Heart right ventricle (tissue), 16 donors: ENCODE data around the gene IL20. TPM values are rescaled to one million over a fixed set of nuclear protein-coding genes. Genes with fewer than 3 reads are reported as not detected.
A peak's percentile ranks its signal among the peaks of the same experiment; 100 is the strongest.

Source experiments
- ATAC-seq, 8 donors: fragments of 200-7000 bp; cut with Tn5 transposase; one replicate each; pipeline ENCODE4 v1.9.1; 2020; ENCODE audit warnings: mild to moderate bottlenecking in 8 of 8, moderate library complexity in 8 of 8, moderate number of reproducible peaks in 1 of 8
- DNase-seq, 2 donors: peaks; one replicate each; pipeline ENCODE4 v3.0.0-alpha.2; 2020
- H3K27ac ChIP-seq, 10 donors: fragments of 200-600 bp; sonication (generic) in 2 of 10; one replicate each; pipeline versions ENCODE4 v1.5.0 to v1.8.0; 2020 to 2022; ENCODE audit warnings: mild to moderate bottlenecking in 3 of 10
- H3K27me3 ChIP-seq, 7 donors: fragments of 200-600 bp; one replicate each; pipeline ENCODE4 v1.8.0; 2021 to 2022; ENCODE audit warnings: mild to moderate bottlenecking in 2 of 7
- H3K36me3 ChIP-seq, 9 donors: fragments of 200-600 bp; sonication (generic) in 1 of 9; one replicate each; pipeline versions ENCODE4 v1.5.0 to v1.8.0; 2020 to 2022; ENCODE audit warnings: mild to moderate bottlenecking in 2 of 9
- H3K4me1 ChIP-seq, 9 donors: fragments of 200-600 bp; sonication (generic) in 1 of 9; one replicate each; pipeline versions ENCODE4 v1.5.0 to v1.8.0; 2020 to 2022; ENCODE audit warnings: mild to moderate bottlenecking in 4 of 9
- H3K4me3 ChIP-seq, 10 donors: fragments of 200-600 bp; sonication (generic) in 2 of 10; one replicate each; pipeline versions ENCODE4 v1.5.0 to v1.8.0; 2020 to 2022; ENCODE audit warnings: mild to moderate bottlenecking in 7 of 10, moderate library complexity in 2 of 10
- H3K9me3 ChIP-seq, 11 donors: fragments of 200-600 bp in 10 of 11; sonication (generic) in 2 of 11; one replicate each; pipeline versions ENCODE4 v1.5.0 to v1.8.0; 2013 to 2022; ENCODE audit warnings: mild to moderate bottlenecking in 2 of 11, control low read depth in 1 of 11, moderate library complexity in 1 of 11
- WGBS, 2 donors: extraction: QIAGEN DNeasy Blood & Tissue Kit; methylation state at CpG; one replicate each; pipeline ENCODE4 v1.1.7; 2013; ENCODE audit warnings: inconsistent platforms in 1 of 2; 5-methylcytosine and 5-hydroxymethylcytosine counted together
- intact Hi-C, 10 donors: fragments of 100-400 bp; cut with DNase I; formaldehyde crosslinking; loops; one replicate each; pipeline versions ENCODE4 v1.11.1 to v1.14.2; 2022
- polyA plus RNA-seq, 2 donors: library from polyadenylated mRNA; stranded (reverse); fragments of 200-250 nt; gene quantifications; one replicate each; pipeline ENCODE4 v1.2.3, GENCODE V29; 2013
- total RNA-seq, 10 donors: library from RNA; stranded (reverse); fragmentation: NEBNext Ultra II Directional in 3 of 10; extraction: Animal tissue kit (Norgen Biotek cat#: 25700) in 3 of 10; gene quantifications; one replicate each; pipeline versions ENCODE4 v1.2.1 to v1.2.4, GENCODE V29; 2021 to 2023
- TF ChIP-seq, protein P1 (sequence below), 9 donors: fragments of 200-600 bp; sonication (generic) in 2 of 9; IDR thresholded peaks; one replicate each; pipeline versions ENCODE4 v1.5.0 to v1.8.0; 2021 to 2022; ENCODE audit warnings: antibody characterized with exemption in 9 of 9, mild to moderate bottlenecking in 5 of 9, moderate library complexity in 1 of 9
- donor health status: Arrhythmogenic right ventricular cardiomyopathy.
- donor health status: ischemic (EF 13 %, LVEDD 7.1; RV severe dilation, severe dysfunction).
- donor health status: healthy with polysubstance abuse.
- donor health status: DM: no; HTN: yes; CAD: no.
- donor health status: DM: no; HTN: no; CAD: no.
- donor health status: ischemic (EF 25% LVEDD 6.9; RV normal size, moderate dysfunction).
- donor health status: ischemic (EF 25% LVEDD 5.7; RV mildly dilated, moderate dysfunction).
- donor health status: healthy.
- donor health status: DM: yes; HTN: yes; CAD: no.
- donor health status: Ischemic cardiomyopathy.
- donor health status: ischemic (EF 35%, LVEDD 5.7; RV mildly dilated, moderate dysfunction).
- donor health status: nonischemic (EF 11% LVEDD 7.7; RV severe dilation, severe dysfunction).
- donor health status: DM: yes; HTN: yes; CAD: no.
- donor health status: PGD.
- donor health status: ischemic (EF 29% LVEDD 5.4; RV normal size, mild dysfunction).
- donor health status: nonischemic (EF 23%, LVEDD 6.1; RV moderate dilation, normal function).

The IL20 gene
- total and polyA plus RNA-seq, 12 donors = not detected

DNA sequence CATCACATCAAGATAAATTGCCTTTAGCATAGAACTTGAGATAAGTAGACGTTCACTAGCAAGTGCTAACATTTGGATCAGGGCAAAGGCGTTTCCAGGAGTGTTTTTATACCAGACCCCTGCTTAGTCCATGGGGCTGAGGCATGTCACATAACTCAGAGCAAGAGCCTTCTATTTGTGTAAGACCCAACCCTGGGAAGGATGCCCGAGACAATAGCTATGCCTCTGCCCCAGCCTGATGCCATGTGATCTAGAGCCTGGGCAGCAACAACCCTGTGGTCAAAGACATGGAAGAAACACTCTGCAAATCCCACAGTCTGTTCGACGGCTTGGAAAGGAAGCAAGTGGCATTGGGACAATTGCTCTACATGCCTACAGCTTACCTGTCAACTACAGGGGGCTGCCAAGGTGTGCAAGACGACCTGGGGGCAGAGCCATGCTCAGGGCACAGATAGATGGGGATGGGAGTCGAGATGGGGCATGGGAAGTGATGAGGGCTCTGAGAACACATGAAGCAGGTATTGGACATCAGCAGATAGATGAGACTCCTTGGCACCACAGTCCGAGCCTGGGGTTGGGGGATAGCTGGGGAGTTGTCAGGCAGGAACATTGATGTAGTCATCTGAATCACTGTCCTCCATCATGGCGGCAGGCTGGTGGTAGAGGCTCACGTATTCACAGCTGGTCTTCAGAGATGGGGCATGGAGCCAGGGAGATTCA is 39.2 kb downstream of the IL20 start:
- peak overlapping the region in 4 of 10 donors; percentile 11 to 59 (median 32) for H3K27ac ChIP-seq
- H3K27me3 ChIP-seq = peaks cover 0 to 25% (median 7%) of the 10 kb centered on the region in 7 donors
- peaks cover 0 to 5% (median 0%) of the 10 kb centered on the region in 9 donors for H3K36me3 ChIP-seq
- WGBS, 2 donors = 70 to 82% methylated on average over 10 of the region's 10 CpGs
- TF ChIP-seq, protein P1, sequence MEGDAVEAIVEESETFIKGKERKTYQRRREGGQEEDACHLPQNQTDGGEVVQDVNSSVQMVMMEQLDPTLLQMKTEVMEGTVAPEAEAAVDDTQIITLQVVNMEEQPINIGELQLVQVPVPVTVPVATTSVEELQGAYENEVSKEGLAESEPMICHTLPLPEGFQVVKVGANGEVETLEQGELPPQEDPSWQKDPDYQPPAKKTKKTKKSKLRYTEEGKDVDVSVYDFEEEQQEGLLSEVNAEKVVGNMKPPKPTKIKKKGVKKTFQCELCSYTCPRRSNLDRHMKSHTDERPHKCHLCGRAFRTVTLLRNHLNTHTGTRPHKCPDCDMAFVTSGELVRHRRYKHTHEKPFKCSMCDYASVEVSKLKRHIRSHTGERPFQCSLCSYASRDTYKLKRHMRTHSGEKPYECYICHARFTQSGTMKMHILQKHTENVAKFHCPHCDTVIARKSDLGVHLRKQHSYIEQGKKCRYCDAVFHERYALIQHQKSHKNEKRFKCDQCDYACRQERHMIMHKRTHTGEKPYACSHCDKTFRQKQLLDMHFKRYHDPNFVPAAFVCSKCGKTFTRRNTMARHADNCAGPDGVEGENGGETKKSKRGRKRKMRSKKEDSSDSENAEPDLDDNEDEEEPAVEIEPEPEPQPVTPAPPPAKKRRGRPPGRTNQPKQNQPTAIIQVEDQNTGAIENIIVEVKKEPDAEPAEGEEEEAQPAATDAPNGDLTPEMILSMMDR (IDR thresholded peaks at IDR 0.05) = no peak
- DNase-seq (no peak), ATAC-seq (peak in 6 of 8 donors; percentile 44 to 81 (median 64))
- H3K4me1 ChIP-seq = peaks cover 4 to 23% (median 11%) of the 10 kb centered on the region in 9 donors
- H3K9me3 ChIP-seq = no peaks in the 10 kb centered on the region
- intact Hi-C loops = loop anchor here in 1 of 10 donors (10.0 kb wide), 1 partner anchor 410 kb away; no protein-coding TSS in a partner anchor
- no peak overlapping the region for H3K4me3 ChIP-seq

DNA sequence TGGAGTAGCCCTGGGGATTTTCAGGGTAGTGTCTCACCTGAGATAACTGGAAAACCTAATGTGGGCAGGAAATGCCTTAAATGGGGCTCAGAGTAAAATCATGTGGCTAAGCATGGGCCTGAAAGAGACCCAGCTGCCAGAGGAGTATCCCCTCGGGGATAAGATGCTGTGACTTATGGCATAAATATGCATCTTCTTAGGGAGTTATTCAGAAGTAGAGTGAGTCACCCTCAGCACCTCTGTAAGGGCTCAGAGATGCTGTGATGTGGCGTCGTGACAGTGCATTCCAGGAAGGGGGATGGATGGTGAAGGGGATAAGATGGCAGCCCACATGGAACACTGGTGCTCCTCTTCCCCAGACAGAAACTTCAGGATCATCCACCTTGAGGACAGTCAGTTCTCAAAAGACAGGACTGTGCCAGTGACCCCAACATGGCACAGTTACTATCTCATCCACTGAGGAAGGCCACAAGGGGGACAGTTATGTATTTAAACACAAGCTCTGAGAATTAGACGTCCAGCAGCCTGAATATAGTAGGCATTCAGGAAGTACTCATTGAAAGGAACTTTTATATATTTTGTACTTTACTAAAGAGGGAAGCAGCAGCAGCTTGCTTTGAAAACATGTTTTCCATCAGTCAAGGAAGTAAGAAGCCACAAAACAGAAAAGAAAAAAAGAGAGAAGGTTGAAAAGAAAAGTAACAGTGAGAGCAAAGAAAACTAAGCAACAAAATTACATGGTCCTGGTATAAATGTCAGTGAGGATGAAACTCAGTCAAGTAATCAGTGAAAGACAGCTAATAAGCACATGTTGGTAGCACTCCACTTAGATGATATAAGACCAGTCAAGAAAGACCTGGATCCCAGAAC is 40.1 kb downstream of the IL20 start:
- 74 to 84% methylated on average over 4 of the region's 4 CpGs for WGBS, 2 donors
- ATAC-seq (no peak), DNase-seq (no peak)
- no peaks in the 10 kb centered on the region for H3K9me3 ChIP-seq
- H3K36me3 ChIP-seq = peaks cover 0 to 5% (median 0%) of the 10 kb centered on the region in 9 donors
- TF ChIP-seq, protein P1 (IDR thresholded peaks at IDR 0.05) = no peak
- intact Hi-C loops = loop anchor here in 1 of 10 donors (10.0 kb wide), 1 partner anchor 411 kb away; no protein-coding TSS in a partner anchor
- no peak overlapping the region for H3K27ac ChIP-seq
- no peak overlapping the region for H3K4me3 ChIP-seq
- H3K4me1 ChIP-seq = peaks cover 4 to 30% (median 14%) of the 10 kb centered on the region in 9 donors
- peaks cover 0 to 35% (median 12%) of the 10 kb centered on the region in 7 donors for H3K27me3 ChIP-seq

DNA sequence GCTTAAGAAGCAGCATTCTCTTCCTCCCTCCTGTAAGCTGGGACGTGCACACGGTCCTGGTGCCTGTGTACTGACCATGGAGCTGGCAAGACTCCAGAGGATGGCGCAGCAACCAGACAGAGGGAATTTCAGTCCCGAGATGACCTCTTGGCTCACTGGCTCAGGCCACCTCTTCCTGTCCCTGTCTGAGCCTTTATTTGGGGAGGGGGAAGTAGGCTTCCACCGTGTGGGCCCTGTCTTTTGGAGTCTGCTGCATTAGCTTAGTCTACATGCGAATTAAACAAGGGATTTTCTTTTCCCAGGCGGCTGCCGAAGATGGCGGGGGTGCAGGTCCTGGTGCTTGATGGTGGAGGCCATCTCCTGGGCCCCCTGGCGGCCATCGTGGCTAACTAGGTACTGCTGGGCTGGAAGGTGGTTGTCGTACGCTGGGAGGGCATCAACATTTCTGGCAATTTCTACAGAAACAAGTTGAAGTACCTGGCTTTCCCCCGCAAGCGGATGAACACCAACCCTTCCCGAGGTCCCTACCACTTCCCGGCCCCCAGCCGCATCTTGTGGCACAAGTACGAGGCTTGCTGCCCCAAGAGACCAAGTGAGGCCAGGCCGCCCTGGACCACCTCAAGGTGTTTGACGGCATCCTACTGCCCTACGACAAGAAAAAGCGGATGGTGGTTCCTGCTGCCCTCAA is 42.0 kb downstream of the IL20 start:
- peaks cover 4 to 35% (median 14%) of the 10 kb centered on the region in 9 donors for H3K4me1 ChIP-seq
- no peak overlapping the region for H3K27ac ChIP-seq
- TF ChIP-seq, protein P1 (IDR thresholded peaks at IDR 0.05) = peak in 2 of 9 donors; percentile 11 to 23
- H3K36me3 ChIP-seq = peaks cover 0 to 5% (median 0%) of the 10 kb centered on the region in 9 donors
- DNase-seq (no peak), ATAC-seq (no peak)
- intact Hi-C loops = loop anchor here in 1 of 10 donors (10.0 kb wide), 1 partner anchor 413 kb away; no protein-coding TSS in a partner anchor
- H3K27me3 ChIP-seq = peaks cover 0 to 37% (median 12%) of the 10 kb centered on the region in 7 donors
- WGBS, 2 donors = 80 to 81% methylated on average over 23 of the region's 23 CpGs
- no peaks in the 10 kb centered on the region for H3K9me3 ChIP-seq
- no peak overlapping the region for H3K4me3 ChIP-seq
